HCT116 (cell line): ENCODE data around the gene SGK1. TPM values are rescaled to one million over a fixed set of nuclear protein-coding genes. Genes with fewer than 3 reads are reported as not detected.

ENCODE experiments used
- ATAC-seq: fragments of 200-7000 bp; cut with Tn5 transposase; 2 replicates; pipeline ENCODE4 v1.9.1; 2020; ENCODE audit warnings: mild to moderate bottlenecking, moderate library complexity
- BruUV-seq: library from RNA; stranded (reverse); fragments of 400-500 nt; replicated peaks from 2 replicates; lab custom pipeline; 2021; lab: Mats Ljungman, UMichigan
- CTCF ChIA-PET: fragments of 300-600 bp; sonication (Branson Sonifier 250); formaldehyde crosslinking; loops from one replicate; lab custom pipeline; 2021; ENCODE audit warnings: antibody characterized with exemption; lab: Charles Lee
- POLR2A ChIA-PET: fragments of 300-600, 350-600 bp; sonication (Branson Sonifier 250); formaldehyde crosslinking; loops from one replicate; lab custom pipeline; 2021; ENCODE audit warnings: antibody characterized with exemption; lab: Charles Lee
- RAD21 ChIA-PET, 2 experiments: fragments of 300-600 bp; sonication (Branson Sonifier 250); formaldehyde crosslinking; loops; one replicate each; lab custom pipeline; 2023; ENCODE audit warnings: low total read pairs in 2 of 2; ENCODE audit not compliant: uncharacterized antibody in 2 of 2, unreplicated experiment in 2 of 2, low non-redundant PET in 1 of 2; lab: Charles Lee
- DNase-seq: peaks from one replicate; pipeline ENCODE4 v3.0.0-alpha.2; 2010; ENCODE audit warnings: low read depth, low spot score
- H2AFZ ChIP-seq: fragments of 200-600 bp; shearing (Covaris generic), sonication (generic); 2 replicates; pipeline ENCODE4 v1.6.1; 2017; ENCODE audit warnings: low read depth, mixed run types, mixed read lengths, antibody characterized with exemption, low read length; ENCODE audit not compliant: poor library complexity, severe bottlenecking
- H3K27ac ChIP-seq: 2 replicates; pipeline ENCODE4 v1.5.1; 2012; ENCODE audit warnings: low read depth, low read length
- H3K27me3 ChIP-seq: fragments of 200-600 bp; sonication (generic); 2 replicates; pipeline ENCODE4 v1.6.1; 2016; ENCODE audit warnings: mixed run types, low read length, mixed read lengths; ENCODE audit not compliant: insufficient read depth
- H3K36me3 ChIP-seq, 2 experiments: fragments of 200-500 bp in 1 of 2; fragments of 200-600 bp in 1 of 2; sonication (Bioruptor generic) in 1 of 2; sonication (generic) in 1 of 2; 2 replicates each; pipeline versions ENCODE4 v1.5.1 to v1.6.1; 2014 to 2016; ENCODE audit warnings: low read length in 2 of 2, inconsistent platforms in 1 of 2, mixed read lengths in 1 of 2, mixed run types in 1 of 2; ENCODE audit not compliant: insufficient read depth in 2 of 2, control insufficient read depth in 1 of 2
- H3K4me1 ChIP-seq, 2 experiments: fragments of 200-600 bp in 1 of 2; sonication (generic) in 1 of 2; 2 replicates each; pipeline versions ENCODE4 v1.5.1 to v1.6.1; 2012 to 2017; ENCODE audit warnings: low read length in 2 of 2, inconsistent platforms in 1 of 2, mild to moderate bottlenecking in 1 of 2, mixed read lengths in 1 of 2, mixed run types in 1 of 2, moderate library complexity in 1 of 2; ENCODE audit not compliant: insufficient read depth in 2 of 2, control insufficient read depth in 1 of 2
- H3K4me2 ChIP-seq: fragments of 200-600 bp; sonication (generic); 2 replicates; pipeline ENCODE4 v1.6.1; 2017; ENCODE audit warnings: mixed run types, low read length, mixed read lengths
- H3K4me3 ChIP-seq, 2 experiments: fragments of 200-600 bp in 1 of 2; sonication (generic) in 1 of 2; replicated peaks in 1 of 2; 2 replicates each; pipeline ENCODE4 v1.5.1; 2011 to 2016; ENCODE audit warnings: low read length in 2 of 2, control low read depth in 1 of 2, low read depth in 1 of 2, mild to moderate bottlenecking in 1 of 2, mixed read lengths in 1 of 2, mixed run types in 1 of 2
- H3K79me2 ChIP-seq: fragments of 200-600 bp; sonication (generic); 2 replicates; pipeline ENCODE4 v1.6.1; 2017; ENCODE audit warnings: mild to moderate bottlenecking, mixed run types, low read length, moderate library complexity, mixed read lengths; ENCODE audit not compliant: insufficient read depth
- H3K9ac ChIP-seq: fragments of 200-600 bp; sonication (generic); 2 replicates; pipeline ENCODE4 v1.6.1; 2016; ENCODE audit warnings: low read length, mixed read lengths
- H3K9me2 ChIP-seq: fragments of 200-600 bp; sonication (generic), shearing (Covaris generic); 2 replicates; pipeline ENCODE4 v1.6.1; 2017; ENCODE audit warnings: mixed run types, mild to moderate bottlenecking, moderate library complexity; ENCODE audit not compliant: insufficient read depth
- H3K9me3 ChIP-seq, 2 experiments: fragments of 200-500 bp in 1 of 2; fragments of 200-600 bp in 1 of 2; sonication (Bioruptor generic) in 1 of 2; sonication (generic) in 1 of 2; 2 replicates each; pipeline ENCODE4 v1.6.1; 2014 to 2017; ENCODE audit warnings: low read length in 2 of 2, mixed read lengths in 2 of 2, inconsistent platforms in 1 of 2, low read depth in 1 of 2, mild to moderate bottlenecking in 1 of 2, mixed run types in 1 of 2, moderate library complexity in 1 of 2; ENCODE audit not compliant: control insufficient read depth in 1 of 2, insufficient read depth in 1 of 2
- H4K20me1 ChIP-seq: fragments of 200-600 bp; sonication (generic), shearing (Covaris generic); 2 replicates; pipeline ENCODE4 v1.6.1; 2017; ENCODE audit warnings: mixed run types, mild to moderate bottlenecking, moderate library complexity; ENCODE audit not compliant: insufficient read depth
- CEBPB ChIP-seq: IDR thresholded peaks from 2 replicates; pipeline ENCODE4 v1.6.1; 2012; ENCODE audit warnings: low read depth
- CTCF ChIP-seq, 3 experiments: fragments of 200-600 bp in 1 of 3; sonication (generic) in 1 of 3; IDR thresholded peaks in 2 of 3; conservative IDR thresholded peaks in 1 of 3; 2 replicates each; pipeline ENCODE4 v1.5.1; 2012 to 2017; ENCODE audit warnings: low read depth in 2 of 3, low read length in 2 of 3, antibody characterized with exemption in 1 of 3, borderline replicate concordance in 1 of 3, control low read depth in 1 of 3, mild to moderate bottlenecking in 1 of 3, mixed read lengths in 1 of 3, mixed run types in 1 of 3, moderate library complexity in 1 of 3; ENCODE audit not compliant: insufficient read depth in 1 of 3
- MAX ChIP-seq: IDR thresholded peaks from 2 replicates; pipeline ENCODE4 v1.6.1; 2012
- SIN3A ChIP-seq: IDR thresholded peaks from 2 replicates; pipeline ENCODE4 v1.6.1; 2012; ENCODE audit warnings: low read depth
- intact Hi-C: fragments of 100-400 bp; cut with micrococcal nuclease; formaldehyde crosslinking; loops from 2 replicates; pipeline ENCODE4 v1.10.0; 2022
- total RNA-seq: library from RNA; stranded (reverse); gene quantifications from one replicate; pipeline ENCODE4 v1.2.1, GENCODE V29; 2021; ENCODE audit not compliant: unreplicated experiment

SGK1 gene
- total RNA-seq, 1 experiment from 2014 or later, result 4.5 TPM

DNA sequence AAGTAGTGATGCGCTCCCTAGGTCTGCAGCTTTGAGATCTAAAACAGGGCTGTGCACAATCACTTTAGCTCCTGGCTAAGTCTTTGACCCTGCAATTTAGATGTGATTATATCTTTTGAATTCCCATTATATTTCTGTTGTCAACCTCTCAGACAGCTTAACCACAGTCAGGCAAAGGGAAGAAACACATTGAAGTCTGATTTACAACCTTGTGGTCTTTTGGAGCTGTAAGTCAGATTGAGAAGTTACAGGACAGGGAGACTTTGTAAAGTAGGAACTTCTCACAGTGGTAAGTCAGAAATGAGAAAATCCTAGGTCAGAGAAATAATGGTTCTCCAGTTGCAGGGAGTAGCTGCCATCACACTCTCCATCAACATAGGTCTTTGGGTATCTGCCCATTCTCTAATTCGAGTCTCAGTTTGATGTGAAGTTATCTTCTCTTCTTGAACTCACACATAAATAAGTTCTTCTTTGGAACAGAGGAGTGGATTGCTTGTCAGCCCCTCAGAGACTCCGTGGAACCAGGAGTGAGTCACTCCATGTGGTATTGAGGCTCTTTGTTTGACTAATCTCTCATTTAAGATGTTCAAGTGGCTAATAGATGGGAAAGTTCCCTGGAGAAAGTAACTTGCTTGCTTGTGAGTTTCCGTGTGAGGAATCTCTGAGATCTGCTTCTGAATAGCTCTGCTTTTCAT lies 35.0 kb upstream of the SGK1 start (continued):
- TF ChIP-seq CTCF (IDR thresholded peaks at IDR 0.05 in 2 of 3, conservative IDR thresholded peaks at IDR 0.05 in 1 of 3; ENCODE audit: borderline replicate concordance in 1 of 3, insufficient read depth in 1 of 3, low read depth in 2 of 3, low read length in 2 of 3), result no peak
- TF ChIP-seq MAX, result no peak

GRCh38 chr6:134351615-134352474 lies 33.9 kb upstream of the SGK1 start:
- H3K36me3 ChIP-seq, result no peaks in the 10 kb centered on the region
- DNase-seq (no peak), ATAC-seq (no peak)
- POLR2A ChIA-PET, result no interaction called here
- H3K4me2 ChIP-seq, result no peak overlapping the region
- H2AFZ ChIP-seq, result no peak overlapping the region
- TF ChIP-seq SIN3A (no peak), CEBPB (no peak), MAX (no peak), CTCF (IDR thresholded peaks at IDR 0.05 in 2 of 3, conservative IDR thresholded peaks at IDR 0.05 in 1 of 3; ENCODE audit: borderline replicate concordance in 1 of 3, insufficient read depth in 1 of 3, low read depth in 2 of 3, low read length in 2 of 3) (no peak)
- no peak overlapping the region for H3K9ac ChIP-seq
- RAD21 ChIA-PET, result no interaction called here
- intact Hi-C loops, result no loop called here
- no TSS peak for BruUV-seq
- no peaks in the 10 kb centered on the region for H3K4me1 ChIP-seq
- no peak overlapping the region for H3K4me3 ChIP-seq
- H3K9me3 ChIP-seq, result no peaks in the 10 kb centered on the region; a peak in 1 of 4 replicates
- H4K20me1 ChIP-seq, result no peaks in the 10 kb centered on the region
- CTCF ChIA-PET, result no interaction called here
- H3K27me3 ChIP-seq, result no peaks in the 10 kb centered on the region
- H3K79me2 ChIP-seq, result no peaks in the 10 kb centered on the region
- no peak overlapping the region for H3K27ac ChIP-seq
- no peaks in the 10 kb centered on the region for H3K9me2 ChIP-seq
